Type B pancreatic cell (in vitro differentiated cells): ENCODE results near the gene BMP3. TPM values are rescaled to one million over a fixed set of nuclear protein-coding genes. Genes with fewer than 3 reads are reported as not detected.

Source experiments
- DNase-seq: peaks from one replicate; pipeline ENCODE4 v3.0.0; 2021; ENCODE audit warnings: mixed read lengths; ENCODE audit not compliant: unreplicated experiment; ENCODE audit errors: extremely low spot score
- H3K27ac Mint-ChIP-seq: 2 replicates; pipeline ENCODE4 v1.8.0; 2021; ENCODE audit warnings: mild to moderate bottlenecking, mixed read lengths
- H3K27me3 Mint-ChIP-seq: 2 replicates; pipeline ENCODE4 v1.8.0; 2021; ENCODE audit warnings: mixed read lengths
- H3K36me3 Mint-ChIP-seq: 2 replicates; pipeline ENCODE4 v1.8.0; 2021; ENCODE audit warnings: mixed read lengths
- H3K4me1 Mint-ChIP-seq: one replicate; pipeline ENCODE4 v1.8.0; 2021; ENCODE audit warnings: mixed read lengths; ENCODE audit not compliant: unreplicated experiment
- H3K4me3 Mint-ChIP-seq: 2 replicates; pipeline ENCODE4 v1.8.0; 2021; ENCODE audit warnings: mild to moderate bottlenecking, mixed read lengths
- H3K9me3 Mint-ChIP-seq: 2 replicates; pipeline ENCODE4 v1.8.0; 2021; ENCODE audit warnings: mixed read lengths
- total RNA-seq: library from RNA; stranded (reverse); gene quantifications from 2 replicates; pipeline ENCODE4 v1.2.1, GENCODE V29; 2021; ENCODE audit warnings: low replicate concordance
- TF ChIP-seq, protein P1 (sequence below): fragments of 200-600 bp; sonication (generic); conservative IDR thresholded peaks from 2 replicates; pipeline ENCODE4 v1.5.0; 2021; ENCODE audit warnings: antibody characterized with exemption, mild to moderate bottlenecking

Gene BMP3
- total RNA-seq, 1 donor from 2014 or later = 10.7 TPM

DNA sequence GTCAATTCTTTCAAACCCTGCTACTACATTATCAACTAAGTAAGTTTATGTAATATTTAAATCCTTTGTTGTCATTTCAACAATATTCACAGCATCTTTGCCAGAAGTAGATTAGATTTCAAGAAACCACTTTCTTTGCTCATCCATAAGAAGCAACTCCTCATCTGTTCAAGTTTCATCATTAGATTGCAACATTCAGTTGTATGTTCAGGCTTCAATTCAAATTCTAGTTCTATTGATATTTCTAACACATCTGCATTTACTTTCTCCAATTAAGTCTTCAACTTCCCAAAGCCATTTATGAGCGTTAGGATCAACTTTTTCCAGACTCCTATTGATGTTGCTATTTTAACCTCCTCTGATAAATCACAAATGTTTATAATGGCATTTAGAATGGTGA lies 66.1 kb downstream of the BMP3 start:
- no peak for DNase-seq
- no peaks in the 10 kb centered on the region for H3K27me3 Mint-ChIP-seq
- TF ChIP-seq, protein P1, sequence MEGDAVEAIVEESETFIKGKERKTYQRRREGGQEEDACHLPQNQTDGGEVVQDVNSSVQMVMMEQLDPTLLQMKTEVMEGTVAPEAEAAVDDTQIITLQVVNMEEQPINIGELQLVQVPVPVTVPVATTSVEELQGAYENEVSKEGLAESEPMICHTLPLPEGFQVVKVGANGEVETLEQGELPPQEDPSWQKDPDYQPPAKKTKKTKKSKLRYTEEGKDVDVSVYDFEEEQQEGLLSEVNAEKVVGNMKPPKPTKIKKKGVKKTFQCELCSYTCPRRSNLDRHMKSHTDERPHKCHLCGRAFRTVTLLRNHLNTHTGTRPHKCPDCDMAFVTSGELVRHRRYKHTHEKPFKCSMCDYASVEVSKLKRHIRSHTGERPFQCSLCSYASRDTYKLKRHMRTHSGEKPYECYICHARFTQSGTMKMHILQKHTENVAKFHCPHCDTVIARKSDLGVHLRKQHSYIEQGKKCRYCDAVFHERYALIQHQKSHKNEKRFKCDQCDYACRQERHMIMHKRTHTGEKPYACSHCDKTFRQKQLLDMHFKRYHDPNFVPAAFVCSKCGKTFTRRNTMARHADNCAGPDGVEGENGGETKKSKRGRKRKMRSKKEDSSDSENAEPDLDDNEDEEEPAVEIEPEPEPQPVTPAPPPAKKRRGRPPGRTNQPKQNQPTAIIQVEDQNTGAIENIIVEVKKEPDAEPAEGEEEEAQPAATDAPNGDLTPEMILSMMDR = no peak
- H3K9me3 Mint-ChIP-seq = no peaks in the 10 kb centered on the region
- no peak overlapping the region for H3K27ac Mint-ChIP-seq
- H3K4me1 Mint-ChIP-seq = no peaks in the 10 kb centered on the region
- no peak overlapping the region for H3K4me3 Mint-ChIP-seq
- H3K36me3 Mint-ChIP-seq = no peaks in the 10 kb centered on the region

DNA sequence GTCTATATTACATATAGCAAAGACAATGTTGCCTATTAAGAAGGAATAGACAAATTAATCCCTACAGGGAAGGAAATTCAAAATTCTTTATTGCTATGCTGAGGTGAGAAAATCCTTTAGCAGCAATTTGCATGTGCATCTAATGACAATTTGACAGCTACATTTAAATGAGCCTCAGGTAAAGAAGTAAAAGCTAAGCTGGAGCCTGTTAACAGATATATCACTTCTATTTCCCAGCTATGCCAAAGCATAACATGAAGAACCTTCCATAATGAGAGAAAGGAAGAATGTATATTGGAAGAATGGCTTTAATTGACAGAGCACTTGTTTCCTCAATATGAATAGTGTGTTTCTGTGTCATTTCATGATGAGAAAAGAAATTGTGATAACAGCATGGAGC lies 71.6 kb downstream of the BMP3 start:
- TF ChIP-seq, protein P1 = no peak
- H3K9me3 Mint-ChIP-seq = peaks cover 3% of the 10 kb centered on the region
- no peak for DNase-seq
- H3K4me1 Mint-ChIP-seq = no peaks in the 10 kb centered on the region
- H3K36me3 Mint-ChIP-seq = peaks cover 2% of the 10 kb centered on the region
- no peak overlapping the region for H3K27ac Mint-ChIP-seq
- no peak overlapping the region for H3K4me3 Mint-ChIP-seq
- H3K27me3 Mint-ChIP-seq = no peaks in the 10 kb centered on the region

DNA sequence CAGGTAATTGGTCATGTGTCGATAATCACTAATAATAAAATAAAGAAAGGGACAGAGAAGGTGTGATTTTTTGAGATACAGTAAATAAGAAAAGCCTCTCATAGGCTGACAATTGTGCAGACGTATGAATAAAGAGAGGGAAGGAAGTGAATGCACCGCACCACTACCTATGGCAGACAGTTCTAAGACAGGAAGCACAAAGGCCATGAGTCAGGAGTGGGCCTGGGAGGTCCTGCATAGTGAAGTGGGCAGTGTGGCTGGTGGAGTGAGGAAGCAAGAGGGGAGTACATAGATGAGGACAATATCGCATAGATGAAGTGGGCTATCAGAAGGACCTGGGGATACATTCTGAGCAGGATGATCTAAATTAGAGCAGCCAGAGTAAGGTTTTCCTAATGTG lies 75.6 kb downstream of the BMP3 start:
- no peaks in the 10 kb centered on the region for H3K27me3 Mint-ChIP-seq
- no peak overlapping the region for H3K27ac Mint-ChIP-seq
- peaks cover 5% of the 10 kb centered on the region for H3K36me3 Mint-ChIP-seq
- H3K4me3 Mint-ChIP-seq = no peak overlapping the region
- H3K9me3 Mint-ChIP-seq = peaks cover 6% of the 10 kb centered on the region
- TF ChIP-seq, protein P1 = no peak
- DNase-seq = no peak
- no peaks in the 10 kb centered on the region for H3K4me1 Mint-ChIP-seq

Other genes starting within 250 kb of the BMP3 start
- gene PRKG2, start 184.5 kb downstream of the BMP3 start, total RNA-seq = 4.2 and 11.9 TPM in 2 replicates